Fibroblast of mammary gland (primary cell): ENCODE results near the gene TNS3.

ENCODE experiments used
- DNase-seq: peaks from one replicate; pipeline ENCODE4 v3.0.0-alpha.2; 2010; ENCODE audit warnings: low read depth
- H3K4me3 ChIP-seq: 2 replicates; pipeline ENCODE4 v1.5.1; 2011; ENCODE audit warnings: low read depth, mild to moderate bottlenecking, low read length, moderate library complexity; ENCODE audit not compliant: control insufficient read depth
- TF ChIP-seq, protein P1 (sequence below): conservative IDR thresholded peaks from 2 replicates; pipeline ENCODE4 v1.5.1; 2011; ENCODE audit warnings: low read depth, low read length, inconsistent platforms; ENCODE audit not compliant: control insufficient read depth, insufficient read depth

TNS3 gene

DNA sequence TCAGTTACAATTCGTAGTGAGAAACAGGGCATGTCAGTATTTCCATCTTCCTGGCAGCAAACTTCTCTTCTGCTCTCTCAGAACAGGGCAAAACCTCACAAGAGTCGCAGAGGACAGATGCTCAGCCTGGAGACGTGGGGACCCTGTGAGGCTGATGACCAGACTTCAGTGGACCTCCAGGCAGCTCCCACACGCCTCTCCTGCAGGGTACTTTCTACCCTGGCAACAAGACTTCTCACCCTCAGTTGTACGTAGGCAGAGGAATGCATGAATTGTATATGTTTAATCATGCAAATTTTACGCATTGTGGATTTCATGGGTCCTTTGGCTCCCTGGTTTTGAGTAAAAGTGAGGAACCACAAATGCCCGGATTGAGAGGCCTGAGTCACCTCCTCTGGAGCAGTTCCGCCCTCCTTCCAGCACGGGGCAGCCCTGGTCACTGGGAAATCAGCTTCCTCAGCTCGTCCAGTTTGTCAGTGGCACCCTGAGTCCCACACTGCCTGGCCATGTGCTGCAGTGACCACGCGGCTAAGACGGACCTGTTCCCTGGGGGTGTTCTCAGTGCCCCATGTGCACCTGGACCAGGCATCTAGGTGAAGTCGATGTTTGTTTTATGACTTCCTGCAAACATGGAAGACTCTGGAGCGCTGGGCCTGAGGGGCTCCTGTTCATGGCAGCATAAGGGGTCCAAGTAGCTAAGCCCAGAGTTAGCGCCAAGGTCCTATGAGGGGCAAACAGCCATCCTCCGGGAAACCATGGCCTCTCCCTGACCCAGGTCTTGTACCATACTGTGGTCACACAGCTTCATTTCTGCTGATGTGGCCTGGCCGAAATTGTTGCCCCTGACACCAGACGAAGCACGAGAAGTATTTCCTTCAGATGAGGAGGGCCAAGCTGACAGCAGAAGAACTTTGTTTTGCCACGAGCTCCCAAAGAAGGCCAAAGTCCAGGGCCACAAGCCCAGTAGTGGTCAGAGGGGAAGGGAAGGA is 165.1 kb downstream of the TNS3 start:
- no peak overlapping the region for H3K4me3 ChIP-seq
- DNase-seq: no peak
- TF ChIP-seq, protein P1, sequence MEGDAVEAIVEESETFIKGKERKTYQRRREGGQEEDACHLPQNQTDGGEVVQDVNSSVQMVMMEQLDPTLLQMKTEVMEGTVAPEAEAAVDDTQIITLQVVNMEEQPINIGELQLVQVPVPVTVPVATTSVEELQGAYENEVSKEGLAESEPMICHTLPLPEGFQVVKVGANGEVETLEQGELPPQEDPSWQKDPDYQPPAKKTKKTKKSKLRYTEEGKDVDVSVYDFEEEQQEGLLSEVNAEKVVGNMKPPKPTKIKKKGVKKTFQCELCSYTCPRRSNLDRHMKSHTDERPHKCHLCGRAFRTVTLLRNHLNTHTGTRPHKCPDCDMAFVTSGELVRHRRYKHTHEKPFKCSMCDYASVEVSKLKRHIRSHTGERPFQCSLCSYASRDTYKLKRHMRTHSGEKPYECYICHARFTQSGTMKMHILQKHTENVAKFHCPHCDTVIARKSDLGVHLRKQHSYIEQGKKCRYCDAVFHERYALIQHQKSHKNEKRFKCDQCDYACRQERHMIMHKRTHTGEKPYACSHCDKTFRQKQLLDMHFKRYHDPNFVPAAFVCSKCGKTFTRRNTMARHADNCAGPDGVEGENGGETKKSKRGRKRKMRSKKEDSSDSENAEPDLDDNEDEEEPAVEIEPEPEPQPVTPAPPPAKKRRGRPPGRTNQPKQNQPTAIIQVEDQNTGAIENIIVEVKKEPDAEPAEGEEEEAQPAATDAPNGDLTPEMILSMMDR: no peak

DNA sequence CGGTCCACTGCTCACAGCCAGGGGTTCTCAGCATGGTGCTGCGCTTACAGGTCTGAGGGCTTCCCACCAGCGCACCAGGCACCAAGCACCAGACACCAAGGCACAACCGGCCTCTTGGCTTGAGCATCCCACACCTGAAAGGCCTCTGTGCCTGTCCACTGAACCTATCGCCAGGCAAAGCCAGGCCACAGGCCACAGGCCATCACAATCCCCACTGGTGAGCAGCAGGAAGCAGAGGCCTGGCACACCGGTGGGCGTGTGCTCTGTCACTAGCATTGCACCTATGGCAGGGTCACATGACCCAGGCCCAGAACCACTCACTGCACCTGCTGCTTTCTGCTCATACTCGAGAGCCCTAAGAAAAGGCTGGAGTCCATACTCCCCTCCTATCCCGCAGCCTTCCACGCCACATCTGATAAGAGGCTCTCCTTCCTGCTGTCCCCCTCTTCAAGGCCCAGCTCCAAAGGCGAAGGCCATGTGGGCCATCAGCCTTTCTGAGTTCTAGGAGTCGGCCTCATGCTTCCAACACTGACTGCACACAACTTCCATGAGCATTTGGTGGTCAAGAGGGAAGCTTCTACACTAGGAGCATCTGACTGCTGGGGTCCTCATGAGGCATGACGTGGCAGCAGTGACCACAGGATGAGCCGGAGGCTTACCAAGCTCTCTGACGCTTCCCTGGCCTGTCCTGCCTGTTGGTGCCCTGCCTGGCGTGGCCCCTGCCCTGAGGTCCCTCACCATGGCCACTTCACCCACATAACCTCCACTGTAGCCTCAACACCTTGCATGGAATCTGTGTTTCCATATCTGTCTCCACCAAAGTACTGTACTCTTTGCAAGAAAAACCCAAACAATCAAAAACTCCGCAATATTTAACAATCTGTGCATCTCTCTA is 166.3 kb downstream of the TNS3 start:
- no peak for DNase-seq
- TF ChIP-seq, protein P1: no peak
- no peak overlapping the region for H3K4me3 ChIP-seq

DNA sequence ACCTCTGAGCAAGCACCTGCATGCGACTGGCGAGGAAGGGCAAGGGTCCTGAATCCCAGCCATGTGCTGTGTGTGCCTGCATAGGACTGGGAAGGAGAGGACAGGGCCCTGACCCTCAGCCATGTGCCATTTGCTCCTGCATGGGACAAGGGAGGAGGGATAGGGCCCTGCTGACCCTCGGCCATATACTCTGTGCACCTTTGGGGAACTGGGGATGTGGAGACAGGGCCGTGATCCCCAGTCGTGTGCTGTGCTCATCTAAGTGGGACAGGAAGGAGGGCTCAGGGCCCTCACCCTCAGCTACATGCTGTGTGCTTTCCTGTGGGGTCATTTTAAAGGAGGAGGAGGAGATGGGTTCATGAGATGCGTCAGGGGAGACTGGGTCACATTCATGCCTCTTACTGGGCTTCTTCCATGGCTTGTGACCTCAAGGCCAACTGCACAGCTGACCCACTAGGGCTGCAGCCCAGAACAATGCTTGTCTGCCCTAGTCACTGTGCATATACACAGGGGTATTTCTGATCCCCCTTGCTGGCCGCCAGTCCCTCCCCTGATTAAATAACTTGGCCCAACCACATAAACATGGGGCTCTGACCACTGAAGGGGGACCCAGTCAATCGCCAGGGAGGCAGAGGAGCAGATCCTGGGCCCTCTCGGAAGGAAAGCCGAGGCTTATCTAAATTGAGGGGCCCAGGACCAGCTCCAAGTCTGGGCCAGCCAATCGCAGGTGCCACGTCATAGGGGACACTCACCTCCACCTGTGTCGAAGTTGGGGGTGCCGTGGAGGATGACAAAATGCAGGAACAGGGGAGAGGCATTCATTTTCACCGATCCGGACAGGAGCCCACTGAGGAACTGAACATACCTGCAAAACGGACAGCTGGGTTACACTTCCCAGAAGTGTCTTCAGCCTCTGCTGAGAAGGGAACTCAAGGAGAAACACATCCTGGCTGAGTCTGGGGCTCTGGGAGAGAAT is 167.3 kb downstream of the TNS3 start:
- H3K4me3 ChIP-seq: no peak overlapping the region
- no peak for DNase-seq
- TF ChIP-seq, protein P1: no peak

DNA sequence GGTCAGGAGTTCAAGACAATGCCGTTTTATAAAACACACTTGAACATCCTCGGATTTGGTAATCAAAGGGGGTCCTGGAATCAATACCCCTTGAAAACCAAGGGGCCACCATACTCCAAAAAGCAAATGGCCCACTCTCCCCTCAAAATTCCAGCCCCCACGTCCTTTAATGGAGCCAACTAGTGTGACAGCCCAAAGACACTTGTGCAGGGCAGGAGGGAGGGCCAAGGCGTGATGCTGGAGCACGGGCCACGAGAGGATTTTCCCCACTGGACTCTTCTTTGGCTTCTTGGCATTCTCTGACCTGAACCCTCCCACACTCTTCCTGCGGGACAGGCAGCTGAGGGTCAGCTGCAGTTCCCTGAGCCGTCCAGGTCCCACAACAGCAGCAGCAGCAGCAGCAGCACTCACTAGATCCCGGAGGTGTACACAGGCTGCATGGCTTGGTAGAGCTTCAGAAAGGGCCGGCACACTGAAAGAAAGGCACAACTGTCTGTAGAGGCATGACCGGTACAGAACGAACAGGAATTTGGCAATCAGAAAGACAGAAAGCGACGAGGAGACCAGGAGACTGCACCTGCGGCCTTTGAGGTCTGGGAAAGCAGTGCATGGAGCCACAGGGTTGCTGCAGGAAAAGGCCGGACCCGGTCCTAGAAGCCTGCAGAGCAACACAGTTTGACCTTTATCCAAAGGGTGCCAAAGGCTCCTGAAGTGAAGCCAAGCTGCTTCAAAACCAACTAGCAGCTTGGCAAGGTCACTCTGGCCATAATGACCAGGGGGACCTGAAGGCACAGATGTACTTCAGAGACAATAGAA is 168.2 kb downstream of the TNS3 start:
- TF ChIP-seq, protein P1: no peak
- no peak for DNase-seq
- H3K4me3 ChIP-seq: no peak overlapping the region

DNA sequence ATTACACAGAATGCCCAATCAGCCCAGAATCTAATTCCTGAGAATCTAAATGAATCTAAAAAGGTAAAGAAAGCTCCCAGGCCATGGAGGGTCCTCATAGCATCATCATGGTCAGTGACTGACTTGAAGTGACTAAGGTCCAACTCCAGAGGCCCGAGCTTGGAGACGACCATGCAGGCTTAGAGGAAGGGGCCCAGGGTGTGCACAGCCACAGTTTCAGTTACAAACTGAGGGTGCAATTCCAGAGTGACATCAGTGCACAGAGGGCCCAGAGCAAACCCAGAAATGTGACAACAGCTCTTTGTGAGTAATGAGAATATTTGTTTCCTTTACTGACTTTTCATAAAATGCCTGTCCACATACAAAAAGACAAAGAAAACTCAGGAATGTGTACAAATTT is 170.0 kb downstream of the TNS3 start:
- no peak for DNase-seq
- no peak overlapping the region for H3K4me3 ChIP-seq
- TF ChIP-seq, protein P1: no peak
